ENCODE data around the gene ST6GAL1.
A peak's percentile ranks its signal among the peaks of the same experiment; 100 is the strongest.

The ST6GAL1 gene

GRCh38 chr3:186975726-186976125 is 45.4 kb downstream of the ST6GAL1 start:
- Histone ChIP-seq H3K27ac (no peak overlapping the region), H3K4me3 (ENCODE audit: low read depth, low read length) (no peak overlapping the region), H3K36me3 (replicated peaks) (no peaks in the 10 kb centered on the region), H3K27me3 (replicated peaks) (no peaks in the 10 kb centered on the region)
- TF ChIP-seq CTCF (IDR thresholded peaks at IDR 0.05; ENCODE audit: low read depth, low read length, missing control alignments), result no peak
- no peak for DNase-seq
- in situ Hi-C loops (cut with HindIII; ENCODE audit: low pct_ligation_motif_present, low sequenced_read_pairs), result no loop called here

- Histone ChIP-seq H3K36me3 (replicated peaks) (no peaks in the 10 kb centered on the region), H3K27me3 (replicated peaks) (no peaks in the 10 kb centered on the region), H3K27ac (no peak overlapping the region), H3K4me3 (ENCODE audit: low read depth, low read length) (no peak overlapping the region)
- peak; percentile 47 for DNase-seq
- peak; percentile 22 for TF ChIP-seq CTCF (IDR thresholded peaks at IDR 0.05; ENCODE audit: low read depth, low read length, missing control alignments)
- in situ Hi-C loops (cut with HindIII; ENCODE audit: low pct_ligation_motif_present, low sequenced_read_pairs), result no loop called here
Measured at GRCh38 chr3:186976837-186977750, 46.8 kb downstream of the ST6GAL1 start.

- no peaks in the 10 kb centered on the region for H3K27me3 ChIP-seq (replicated peaks)
- H3K4me3 ChIP-seq (ENCODE audit: low read depth, low read length), result no peak overlapping the region
- in situ Hi-C loops (cut with HindIII; ENCODE audit: low pct_ligation_motif_present, low sequenced_read_pairs), result no loop called here
- no peaks in the 10 kb centered on the region for H3K36me3 ChIP-seq (replicated peaks)
- DNase-seq, result no peak
- no peak for TF ChIP-seq CTCF (IDR thresholded peaks at IDR 0.05; ENCODE audit: low read depth, low read length, missing control alignments)
- H3K27ac ChIP-seq, result no peak overlapping the region
Measured at GRCh38 chr3:186978712-186979111, 48.4 kb downstream of the ST6GAL1 start.

GRCh38 chr3:186979852-186980251 is 49.5 kb downstream of the ST6GAL1 start:
- Histone ChIP-seq H3K27me3 (replicated peaks) (no peaks in the 10 kb centered on the region), H3K4me3 (ENCODE audit: low read depth, low read length) (no peak overlapping the region), H3K27ac (no peak overlapping the region), H3K36me3 (replicated peaks) (no peaks in the 10 kb centered on the region)
- DNase-seq, result no peak
- no peak for TF ChIP-seq CTCF (IDR thresholded peaks at IDR 0.05; ENCODE audit: low read depth, low read length, missing control alignments)
- in situ Hi-C loops (cut with HindIII; ENCODE audit: low pct_ligation_motif_present, low sequenced_read_pairs), result no loop called here

- TF ChIP-seq CTCF (IDR thresholded peaks at IDR 0.05; ENCODE audit: low read depth, low read length, missing control alignments), result no peak
- DNase-seq, result no peak
- Histone ChIP-seq H3K36me3 (replicated peaks) (no peaks in the 10 kb centered on the region), H3K27me3 (replicated peaks) (no peaks in the 10 kb centered on the region), H3K27ac (no peak overlapping the region), H3K4me3 (ENCODE audit: low read depth, low read length) (no peak overlapping the region)
- in situ Hi-C loops (cut with HindIII; ENCODE audit: low pct_ligation_motif_present, low sequenced_read_pairs), result no loop called here
Measured at GRCh38 chr3:186980989-186981388, 50.7 kb downstream of the ST6GAL1 start.
